Stimulated activated CD8-positive, alpha-beta memory T cell treated with anti-CD3 and anti-CD28 coated beads, Interleukin-7, amount 100 ng/mL, for 24 hours (primary cell): ENCODE data around the gene NFATC3.
A peak's percentile ranks its signal among the peaks of the same experiment; 100 is the strongest.

Experiments
- DNase-seq: peaks from one replicate; pipeline ENCODE4 v3.0.0-alpha.2; 2020; ENCODE audit warnings: low read depth

Gene NFATC3

DNA sequence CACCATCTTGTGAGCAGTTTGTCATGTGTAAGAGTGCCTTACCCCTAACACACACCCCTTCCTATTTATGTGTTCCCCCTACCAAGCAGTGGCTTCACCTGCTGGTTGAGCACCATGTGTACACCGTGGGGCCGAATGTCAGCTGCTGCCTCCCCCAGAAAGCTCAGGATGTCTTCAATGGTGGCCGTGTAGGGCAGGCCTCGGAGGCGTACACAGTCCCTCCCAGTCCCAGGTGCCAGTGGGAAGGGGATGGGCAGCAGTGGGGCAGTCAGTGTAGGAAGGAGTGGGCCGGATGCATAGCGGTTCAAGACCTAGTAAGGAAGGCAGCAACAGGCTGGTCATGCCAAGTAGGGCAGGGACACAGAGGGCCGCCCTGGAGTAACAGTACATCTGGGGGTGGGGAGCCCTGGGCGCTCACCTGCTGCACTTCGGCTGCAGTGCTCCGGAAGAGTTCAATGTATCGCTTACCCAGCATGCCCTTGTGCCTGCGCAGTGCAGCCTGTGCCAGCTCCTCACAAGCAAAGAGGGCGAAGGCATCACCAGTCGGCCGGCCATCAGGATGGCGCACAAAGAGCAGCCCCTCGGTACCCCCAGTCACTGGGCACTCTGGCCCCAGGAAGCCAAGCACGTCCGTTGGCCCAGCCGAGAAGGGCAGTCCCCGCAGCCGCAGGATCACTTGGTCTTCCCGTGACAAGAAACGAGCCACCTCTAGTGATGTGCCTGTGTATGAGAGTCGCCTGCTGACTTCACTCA, 146.4 kb downstream of the NFATC3 start:
- no peak for DNase-seq

DNA sequence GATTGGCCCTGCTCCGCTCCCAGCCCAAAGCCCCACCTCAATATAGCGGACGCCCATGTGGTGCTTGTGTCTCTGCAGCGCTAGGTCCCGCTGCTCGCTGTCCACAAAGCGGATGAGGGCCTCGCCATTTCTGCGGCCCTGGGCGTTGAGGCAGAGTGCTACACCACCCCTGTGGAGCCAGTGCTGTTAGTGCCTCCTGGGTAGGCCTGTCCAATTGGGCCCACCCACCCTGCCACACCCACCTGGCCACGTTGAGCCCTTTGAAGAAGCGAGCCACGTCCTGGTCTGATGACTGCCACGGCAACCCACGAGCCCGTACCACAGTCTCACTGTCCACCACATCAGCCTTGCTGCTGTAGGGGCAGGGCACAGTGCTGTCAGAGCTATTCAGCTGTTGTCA, 147.2 kb downstream of the NFATC3 start:
- no peak for DNase-seq

DNA sequence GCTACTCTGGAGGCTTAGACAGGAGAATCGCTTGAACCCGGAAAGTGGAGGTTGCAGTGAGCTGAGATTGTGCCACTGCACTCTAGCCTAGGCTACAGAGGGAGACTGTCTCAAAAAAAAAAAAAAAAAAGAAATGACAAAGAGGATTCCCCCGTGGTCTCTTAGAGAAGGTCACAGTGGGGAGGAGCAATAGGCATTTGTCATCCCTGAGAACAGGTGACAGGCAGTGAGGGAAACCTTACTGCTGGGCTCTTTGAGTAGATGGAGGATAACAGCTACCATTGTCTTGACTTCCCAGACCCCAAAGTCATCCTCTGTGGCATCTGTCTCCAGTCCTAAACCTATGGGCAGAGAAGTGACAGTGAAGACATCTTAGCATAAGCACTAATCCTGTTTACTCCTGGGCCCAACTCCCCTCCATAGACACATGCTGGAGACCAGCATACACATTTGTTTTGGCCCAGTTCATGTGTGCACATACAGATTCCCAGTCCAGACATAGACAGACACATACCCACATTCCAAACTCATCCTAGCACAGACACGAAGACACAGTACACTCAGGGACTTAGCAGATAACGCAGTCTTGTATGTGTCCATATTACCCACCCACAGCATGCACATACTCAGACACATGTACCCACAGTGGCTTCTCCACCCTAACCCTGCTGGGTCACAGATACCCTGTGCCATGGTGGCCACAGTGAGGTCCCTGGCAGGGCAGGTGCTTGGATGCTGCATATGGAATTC, 148.1 kb downstream of the NFATC3 start:
- DNase-seq = no peak

DNA sequence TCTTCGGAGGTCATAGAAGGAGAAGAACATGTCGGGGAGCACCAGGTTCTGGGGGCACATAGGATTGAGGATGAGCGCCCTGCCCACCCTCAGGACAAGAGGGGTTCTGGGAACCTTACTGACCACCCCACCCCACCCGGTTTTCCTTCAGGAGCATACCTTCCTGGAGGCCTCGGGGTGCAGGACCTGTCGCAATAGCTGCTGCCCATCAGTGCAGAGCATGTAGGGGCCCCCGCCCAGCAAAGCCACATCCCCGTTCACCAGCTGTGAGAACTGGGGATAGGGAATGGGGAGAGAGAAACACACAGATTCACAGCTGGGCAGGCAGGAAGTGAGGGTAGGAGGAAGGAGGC, 148.6 kb downstream of the NFATC3 start:
- DNase-seq = no peak

DNA sequence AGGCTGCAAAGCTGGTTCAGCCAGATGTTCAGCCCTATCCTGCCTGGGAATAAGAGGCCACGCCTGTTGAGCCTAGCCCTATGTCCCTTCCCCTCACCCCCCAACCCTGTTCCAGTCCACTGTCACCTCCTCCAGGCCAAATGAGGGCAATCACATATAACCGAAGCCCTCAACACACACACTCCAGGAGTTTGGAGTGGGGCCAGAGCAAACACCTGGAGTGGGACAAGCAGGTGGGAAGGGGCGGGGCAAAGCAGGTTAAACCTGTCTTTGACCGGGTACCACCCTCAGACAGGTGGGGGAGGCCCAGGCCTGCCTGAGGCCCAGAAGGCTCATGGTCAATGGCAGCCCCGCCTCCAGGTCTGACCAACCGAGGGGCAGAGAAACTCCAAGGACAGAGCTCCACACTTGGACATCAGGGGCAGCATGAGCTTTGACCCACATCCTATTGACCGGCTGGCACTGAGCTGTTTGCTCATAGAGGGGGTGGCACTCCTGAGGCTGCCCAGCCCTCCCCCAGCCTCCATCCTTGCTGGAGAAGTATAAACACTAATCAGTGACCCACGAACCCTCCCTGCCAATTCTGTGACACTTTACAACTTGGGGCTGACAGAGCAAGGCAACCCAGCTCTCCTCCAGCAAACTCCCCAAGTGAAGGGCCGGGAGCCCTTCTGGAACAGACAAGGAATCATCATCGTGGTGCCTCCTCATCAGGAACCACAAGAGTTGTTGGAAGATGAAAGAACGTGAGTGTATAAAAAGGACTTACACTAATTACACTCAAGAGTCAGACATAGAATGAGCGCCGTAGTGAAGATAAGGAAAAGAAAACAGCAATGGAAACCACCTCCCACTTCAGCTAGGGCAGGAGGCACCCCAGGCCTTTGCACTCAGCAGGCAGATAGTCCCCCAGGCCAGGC, 149.3 kb downstream of the NFATC3 start:
- DNase-seq = no peak

DNA sequence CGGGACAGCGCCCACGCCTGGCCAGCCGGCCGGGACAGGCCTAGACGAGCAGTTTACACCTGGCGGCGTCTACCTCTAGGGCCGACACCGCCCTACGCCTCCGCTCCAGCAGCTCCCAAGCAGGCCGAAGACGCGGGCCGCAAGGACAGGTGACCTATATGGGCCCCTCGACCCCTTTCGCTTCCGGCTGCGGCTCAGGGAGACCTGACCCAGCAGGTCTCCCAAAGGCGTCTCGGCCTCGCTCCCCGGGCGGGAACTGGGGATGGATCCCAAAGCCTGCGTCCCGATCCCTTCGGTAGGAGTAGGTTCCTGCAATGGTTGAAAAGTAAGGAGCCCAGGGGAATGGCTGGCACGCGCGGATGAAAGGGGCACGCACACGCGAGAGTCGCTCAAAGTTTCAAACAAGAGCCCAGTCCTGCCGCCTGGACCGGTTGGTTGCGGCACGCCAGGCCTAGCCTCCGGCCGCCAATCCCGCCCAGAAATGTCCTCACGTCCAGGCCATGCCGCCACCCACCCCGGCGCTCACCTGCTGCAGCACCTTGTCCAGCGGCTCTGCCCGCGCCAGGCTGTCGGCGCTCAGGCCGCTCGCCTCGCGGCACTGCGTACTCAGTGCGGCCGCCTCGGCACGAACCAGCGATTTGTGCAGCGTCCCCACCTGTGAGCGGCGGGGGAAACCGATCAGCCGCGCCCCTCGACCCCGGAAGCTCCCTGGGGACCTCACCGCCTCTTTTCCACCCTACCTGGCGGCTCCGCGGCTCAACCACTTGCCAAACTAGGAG, 150.1 kb downstream of the NFATC3 start:
- DNase-seq = no peak

DNA sequence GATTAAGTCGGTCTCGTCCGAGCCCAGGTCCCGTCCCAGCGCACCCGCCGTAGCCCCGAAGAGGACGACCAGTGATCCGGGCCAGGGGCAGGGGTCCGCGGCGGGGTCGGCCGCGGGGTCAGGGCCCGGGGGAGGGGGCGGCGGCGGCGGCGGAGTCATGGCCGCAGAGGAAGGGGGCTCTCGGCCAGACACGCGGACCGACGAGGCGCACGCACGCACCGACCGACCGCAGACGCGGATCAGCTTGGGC, 150.6 kb downstream of the NFATC3 start, which contains the start of gene ESRP2:
Gene ESRP2, minus strand, starts transcription at position 241 of the 250 bp plus-strand sequence. Its CDS starts 82 bp downstream, at position 159.
- DNase-seq = no peak

DNA sequence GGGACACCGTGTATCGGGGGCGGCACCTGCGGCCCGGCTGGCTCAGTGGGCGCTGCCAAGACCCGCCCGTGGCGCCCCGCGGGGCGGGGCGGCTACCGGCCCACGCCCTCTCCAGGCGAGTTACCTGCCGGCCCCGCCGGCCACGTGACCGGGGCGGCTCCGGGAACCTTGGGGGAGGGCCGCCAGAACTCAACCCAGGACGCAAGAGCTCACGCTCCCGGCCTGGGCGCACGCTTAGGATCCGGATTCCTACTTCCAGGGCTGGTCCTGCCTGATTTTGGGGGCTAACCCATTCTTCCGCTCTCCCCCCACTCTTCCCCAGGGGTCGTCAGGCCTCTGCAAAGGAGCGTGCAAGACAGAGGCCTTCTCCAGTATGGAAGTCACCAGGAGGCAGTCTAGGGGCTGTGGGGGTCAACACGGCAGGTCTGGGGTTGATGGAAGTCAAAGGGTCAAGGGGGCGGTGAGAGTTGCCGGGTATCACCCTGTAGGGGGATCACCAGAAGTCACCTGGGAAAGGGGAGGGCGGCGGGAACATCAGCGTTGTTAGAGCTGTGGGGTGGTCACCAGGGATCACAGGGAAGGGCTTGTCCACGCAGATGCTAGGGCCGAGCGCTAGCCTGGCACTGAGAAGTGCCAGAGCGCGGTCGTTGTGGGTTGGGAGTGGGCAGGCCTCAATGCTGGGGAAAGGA, 151.1 kb downstream of the NFATC3 start:
- no peak for DNase-seq

DNA sequence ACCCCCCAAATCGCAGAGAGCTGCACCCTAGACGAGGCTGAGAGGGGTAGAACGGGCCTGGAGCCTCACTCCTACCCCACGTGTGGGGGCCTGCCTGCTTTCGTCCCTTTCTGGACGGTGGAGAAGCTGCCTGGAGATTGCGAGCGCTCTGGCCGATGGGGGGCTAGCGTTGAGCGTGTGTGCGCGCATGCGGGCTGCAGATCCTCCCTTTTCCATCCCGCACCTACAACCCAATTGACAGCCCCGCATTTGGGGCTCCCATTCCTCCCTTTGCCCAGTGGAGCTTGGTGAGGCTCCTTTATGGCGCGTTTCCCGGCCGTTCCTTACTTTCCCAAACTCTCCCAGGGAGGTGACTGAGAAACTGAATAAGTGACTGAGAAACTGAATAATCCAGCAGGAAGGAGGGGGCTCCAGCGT, 151.7 kb downstream of the NFATC3 start:
- DNase-seq = no peak

DNA sequence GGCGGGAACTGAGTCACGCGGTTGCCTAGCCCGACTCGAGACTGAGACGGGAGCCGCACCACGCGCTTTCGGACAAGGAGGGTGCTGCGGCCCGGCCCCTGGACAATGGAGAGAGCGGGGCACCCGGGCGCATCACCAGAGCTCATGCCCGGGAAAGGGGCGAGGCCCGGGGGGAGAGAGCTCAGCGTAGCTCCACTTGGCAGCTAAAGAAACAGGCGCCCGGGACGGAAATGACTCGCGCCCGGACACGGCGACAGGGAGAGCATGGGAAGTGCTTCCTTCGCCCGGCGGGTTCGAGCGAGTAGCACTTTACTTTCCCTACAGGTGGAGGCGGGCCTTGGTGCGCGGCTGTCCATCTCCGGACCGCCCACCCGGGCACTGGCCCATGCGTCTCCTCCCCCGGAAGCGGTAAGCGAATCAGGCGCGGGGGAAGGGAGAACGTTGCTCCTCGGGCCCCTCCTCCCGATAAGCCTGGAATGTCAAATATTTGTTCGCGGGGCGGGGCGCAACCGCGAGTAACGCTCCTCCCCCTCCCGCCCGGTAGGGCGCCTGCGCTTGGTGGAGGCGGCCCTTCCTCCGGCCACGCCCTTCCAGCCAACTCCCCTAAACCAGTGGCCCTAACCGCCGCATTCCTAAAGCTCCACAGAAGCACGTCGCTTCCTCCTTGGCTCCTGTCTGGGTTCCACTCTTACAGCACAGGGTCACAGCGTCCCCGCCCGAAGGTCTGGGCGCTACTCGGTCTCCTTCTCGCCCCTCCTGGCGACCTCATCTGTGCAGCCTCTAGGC, 152.3 kb downstream of the NFATC3 start:
- DNase-seq = peak; percentile 80

DNA sequence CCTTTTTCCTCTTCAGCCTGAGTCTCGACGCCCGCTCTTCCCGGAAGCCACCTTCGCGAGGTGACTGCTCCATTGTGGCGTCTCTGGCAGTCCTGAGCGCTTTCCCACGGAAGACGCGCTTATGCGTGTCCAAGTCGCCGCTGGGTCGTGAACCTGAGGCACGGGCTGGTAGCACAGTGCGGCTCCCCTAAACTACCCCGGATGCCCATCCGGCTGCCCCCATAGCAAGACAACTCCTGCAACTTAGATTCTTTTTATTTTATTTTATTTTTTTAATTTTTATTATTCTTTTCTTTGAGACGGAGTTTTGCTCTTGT, 152.8 kb downstream of the NFATC3 start:
- DNase-seq = no peak

DNA sequence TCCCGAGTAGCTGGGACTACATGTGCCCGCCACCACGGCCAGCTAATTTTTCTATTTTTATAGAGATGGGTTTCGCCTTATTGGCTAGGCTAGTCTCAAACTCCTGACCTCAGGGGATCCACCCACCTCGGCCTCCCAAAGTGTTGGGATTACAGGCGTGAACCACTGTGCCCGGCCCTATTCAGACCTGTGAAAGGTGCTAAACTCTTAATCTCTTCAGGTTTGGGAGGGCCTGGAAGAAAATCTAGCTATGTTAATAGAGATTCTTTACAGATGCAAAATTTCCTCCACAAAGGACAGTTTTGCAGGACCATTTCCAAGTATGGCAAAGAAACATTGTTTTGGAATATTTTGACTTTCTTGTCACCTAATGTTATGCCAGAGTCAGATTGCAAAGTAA, 156.9 kb downstream of the NFATC3 start:
- no peak for DNase-seq

DNA sequence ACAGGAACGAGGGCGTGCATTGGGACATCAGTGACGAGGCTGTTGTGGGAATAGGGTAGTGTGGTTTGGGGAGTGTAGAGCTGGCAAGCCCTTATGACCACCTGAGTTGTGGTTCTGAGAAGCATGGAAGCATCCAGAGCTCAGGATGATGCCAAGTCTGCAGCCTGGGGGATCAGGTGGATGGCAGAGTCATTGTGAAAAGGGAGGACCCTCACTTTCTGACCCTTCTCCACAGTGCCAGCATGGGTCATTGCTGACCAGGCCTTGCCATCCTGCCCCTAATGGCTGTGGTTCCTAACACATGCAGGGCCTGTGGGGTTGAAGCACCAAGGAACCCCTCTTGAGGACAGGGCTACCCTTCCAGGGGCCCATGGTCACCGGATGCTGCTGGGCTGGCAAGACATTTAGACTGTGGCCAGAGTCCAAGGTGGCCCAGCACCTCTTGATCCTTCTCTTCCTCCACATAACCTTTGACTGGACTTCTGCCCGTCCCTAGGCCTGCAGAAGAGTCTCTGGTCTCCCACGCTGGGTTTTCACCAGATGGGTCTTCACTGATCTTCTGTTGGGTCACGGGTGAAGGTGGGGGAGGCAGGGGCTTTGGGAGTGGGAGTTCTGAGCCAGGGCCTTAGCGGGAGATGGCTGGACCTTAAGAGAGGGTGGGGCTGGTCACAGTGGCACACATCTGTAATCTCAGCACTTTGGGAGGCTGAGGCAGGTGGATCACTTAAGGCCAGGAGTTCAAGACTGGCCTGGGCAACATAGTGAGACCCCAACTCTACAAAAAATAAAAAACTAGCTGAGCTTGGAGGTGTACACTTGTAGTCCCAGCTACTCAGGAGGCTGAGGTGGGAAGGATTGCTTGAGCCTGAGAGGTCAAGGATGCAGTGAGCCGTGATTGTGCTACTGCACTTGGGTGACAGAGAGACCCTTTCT, 158.0 kb downstream of the NFATC3 start:
- DNase-seq = no peak

DNA sequence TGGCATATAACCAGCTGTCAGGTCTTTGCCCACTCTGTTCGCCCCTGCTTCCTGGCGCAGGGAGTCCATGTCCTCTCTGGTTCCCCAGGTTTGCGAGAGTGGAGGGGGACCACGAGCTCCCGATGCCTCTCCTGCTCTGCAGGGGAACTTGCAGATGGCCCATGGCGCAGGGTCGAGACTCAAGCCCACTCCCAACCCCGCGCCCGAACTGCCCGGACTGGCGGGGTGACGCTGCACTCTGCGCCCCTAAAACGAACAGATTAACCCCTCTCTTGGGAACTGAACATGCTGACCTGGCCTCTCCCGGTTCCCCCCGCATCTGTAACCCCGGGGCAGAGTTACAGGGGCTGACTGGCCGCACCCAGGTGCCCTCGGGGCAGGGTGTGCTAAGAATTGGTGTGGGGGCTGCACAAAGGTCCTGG, 159.3 kb downstream of the NFATC3 start:
- DNase-seq = no peak

DNA sequence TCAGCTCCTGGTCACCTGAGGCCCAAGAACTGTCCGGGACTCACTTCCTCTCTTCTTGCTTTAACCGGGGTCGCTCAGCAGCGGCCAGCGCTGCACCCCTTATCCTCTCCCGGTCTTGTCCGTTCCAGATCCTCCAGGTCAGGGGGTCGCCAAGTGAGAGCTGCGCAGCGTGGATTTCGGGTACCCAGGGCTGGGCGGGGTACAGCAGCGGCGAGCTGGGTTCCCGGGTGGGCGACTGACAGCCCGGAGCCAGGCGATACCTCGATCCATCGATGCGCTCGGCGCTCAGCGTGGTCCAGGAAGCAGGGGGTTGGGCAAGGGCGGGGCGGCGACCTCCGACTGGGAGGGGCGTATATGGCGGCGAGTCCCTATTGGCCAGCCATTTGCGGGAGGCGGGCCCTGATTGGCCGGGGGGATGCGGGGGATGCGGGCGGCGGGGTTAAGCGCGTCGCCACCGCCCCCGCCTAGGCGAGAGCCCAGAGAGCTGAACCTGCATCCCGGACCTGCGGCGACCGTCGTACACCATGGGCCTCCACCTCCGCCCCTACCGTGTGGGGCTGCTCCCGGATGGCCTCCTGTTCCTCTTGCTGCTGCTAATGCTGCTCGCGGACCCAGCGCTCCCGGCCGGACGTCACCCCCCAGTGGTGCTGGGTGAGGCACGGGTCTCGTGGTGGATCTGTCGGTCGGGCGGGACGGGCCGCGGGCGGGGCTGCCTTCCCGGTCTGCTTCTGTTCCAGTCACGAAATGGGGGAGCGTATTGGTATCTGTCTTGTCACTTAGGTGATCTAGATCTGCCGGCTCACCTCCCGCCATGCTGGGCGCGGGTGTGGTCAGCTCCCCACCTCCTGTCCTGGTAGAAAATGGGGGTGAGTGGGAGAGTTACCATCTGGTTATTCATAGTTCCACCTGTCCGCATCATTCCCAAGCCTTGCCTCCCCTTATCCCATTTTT, 160.0 kb downstream of the NFATC3 start, which contains the start of gene PLA2G15:
Gene PLA2G15, plus strand, starts transcription at position 471 of the 951 bp plus-strand sequence. Its CDS starts 54 bp downstream, at position 525.
- peak; percentile 95 for DNase-seq

DNA sequence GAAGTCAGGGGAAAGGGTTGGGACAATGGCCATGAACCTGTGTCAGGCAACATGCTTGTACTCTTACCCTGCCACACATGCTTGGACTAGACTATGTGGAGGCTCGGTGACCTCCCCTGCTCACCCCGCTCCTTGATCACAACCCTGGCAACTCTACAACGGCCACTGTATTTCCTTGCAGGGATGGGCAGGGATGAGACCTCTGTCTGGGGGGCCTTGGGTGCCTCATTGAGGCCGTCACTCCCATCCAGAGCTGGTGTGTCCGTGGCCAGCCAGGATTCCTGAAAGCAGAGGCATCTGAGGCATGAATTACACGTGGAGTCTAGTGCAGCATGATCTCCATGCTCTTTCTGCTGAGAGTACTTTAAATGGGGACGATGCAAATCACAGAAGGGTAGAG, 161.0 kb downstream of the NFATC3 start:
- no peak for DNase-seq

DNA sequence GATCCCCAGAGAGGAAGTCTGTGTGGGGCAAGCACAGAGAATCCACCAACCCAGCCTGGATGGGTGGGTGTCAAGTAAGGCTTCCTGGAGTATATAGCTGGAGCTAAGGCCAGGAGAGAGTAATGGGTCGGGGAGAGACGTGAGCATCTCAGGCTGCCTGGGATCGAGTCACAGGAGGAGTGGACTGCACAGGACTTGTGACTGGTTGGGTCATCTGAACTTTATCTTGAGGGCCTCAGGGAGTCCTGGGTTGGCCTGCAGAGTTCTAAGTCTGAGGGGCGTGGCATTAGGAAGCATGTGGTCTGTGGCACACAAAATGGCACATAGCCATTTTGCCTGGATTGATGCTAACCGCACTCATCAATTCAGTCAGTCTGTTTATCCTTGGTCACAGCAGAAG, 161.5 kb downstream of the NFATC3 start:
- DNase-seq = no peak

DNA sequence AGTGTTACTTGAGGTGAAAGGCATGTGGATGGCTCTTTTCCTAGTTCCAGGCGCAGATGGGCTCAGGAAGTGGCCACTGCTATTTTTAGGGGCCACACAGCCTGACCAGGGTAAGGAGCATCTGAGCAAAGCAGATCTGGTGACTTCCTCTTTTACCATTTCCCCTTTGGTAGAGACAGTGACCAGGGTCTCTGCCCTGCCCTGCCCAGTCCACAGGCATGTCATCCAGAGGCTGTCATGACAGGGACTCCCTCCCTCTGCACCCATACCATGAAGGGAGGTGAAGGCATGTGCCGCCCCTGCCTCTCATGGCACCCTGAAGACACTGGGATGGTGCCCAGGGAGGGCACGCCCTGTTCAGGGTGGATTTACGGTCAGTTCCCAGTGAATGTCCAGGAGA, 162.2 kb downstream of the NFATC3 start:
- no peak for DNase-seq
